Measurements from ENCODE around the gene ZNF521.

The ZNF521 gene

DNA sequence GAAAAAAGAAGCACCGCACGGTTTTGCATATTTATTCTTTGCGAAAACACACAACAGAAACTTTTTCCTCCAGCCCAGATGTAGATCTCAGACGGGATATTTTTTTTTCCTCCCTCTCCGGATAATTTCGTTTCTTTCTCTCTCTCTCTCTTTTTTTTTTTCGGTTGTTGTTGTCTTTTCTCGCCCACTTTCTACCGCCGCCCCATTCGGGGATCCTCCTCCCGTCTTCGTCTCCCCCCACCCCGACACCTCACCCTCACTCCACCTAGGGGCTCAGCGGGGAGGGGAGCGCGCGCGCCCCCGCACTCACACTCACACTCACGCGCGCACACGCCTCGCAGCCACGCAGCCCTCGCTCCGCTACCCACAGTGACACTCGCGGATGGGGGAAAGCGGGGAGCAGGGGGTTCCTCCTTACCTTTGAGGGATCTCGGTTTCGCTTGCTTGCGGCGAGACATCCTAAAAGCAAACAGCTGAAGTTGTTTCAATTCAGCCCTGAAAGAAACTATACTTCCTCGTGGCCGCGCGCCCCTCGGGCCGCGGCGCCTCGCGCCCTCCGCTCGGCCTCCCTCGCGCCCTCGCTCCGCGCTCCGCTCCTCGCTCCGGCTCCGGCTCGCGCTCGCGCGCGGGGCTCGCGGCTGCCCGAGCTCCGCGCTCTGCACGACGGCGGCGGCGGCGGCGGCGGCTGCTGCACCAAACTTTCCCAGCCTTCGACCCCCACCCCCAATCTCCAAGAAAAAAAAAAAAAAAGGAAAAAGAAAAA is 1.3 kb downstream of the ZNF521 start:
- Mint-ChIP-seq H3K4me3 (peak overlapping the region; percentile 98 to 100 (median 100)), H3K9me3 (no peaks in the 10 kb centered on the region), H3K36me3 (ENCODE audit: low read depth) (no peaks in the 10 kb centered on the region), H3K27me3 (ENCODE audit: low read depth) (no peaks in the 10 kb centered on the region), H3K27ac (peak overlapping the region; percentile 99 to 100 (median 99)), H3K4me1 (peaks cover 43% of the 10 kb centered on the region)
- TF ChIP-seq, protein P1, sequence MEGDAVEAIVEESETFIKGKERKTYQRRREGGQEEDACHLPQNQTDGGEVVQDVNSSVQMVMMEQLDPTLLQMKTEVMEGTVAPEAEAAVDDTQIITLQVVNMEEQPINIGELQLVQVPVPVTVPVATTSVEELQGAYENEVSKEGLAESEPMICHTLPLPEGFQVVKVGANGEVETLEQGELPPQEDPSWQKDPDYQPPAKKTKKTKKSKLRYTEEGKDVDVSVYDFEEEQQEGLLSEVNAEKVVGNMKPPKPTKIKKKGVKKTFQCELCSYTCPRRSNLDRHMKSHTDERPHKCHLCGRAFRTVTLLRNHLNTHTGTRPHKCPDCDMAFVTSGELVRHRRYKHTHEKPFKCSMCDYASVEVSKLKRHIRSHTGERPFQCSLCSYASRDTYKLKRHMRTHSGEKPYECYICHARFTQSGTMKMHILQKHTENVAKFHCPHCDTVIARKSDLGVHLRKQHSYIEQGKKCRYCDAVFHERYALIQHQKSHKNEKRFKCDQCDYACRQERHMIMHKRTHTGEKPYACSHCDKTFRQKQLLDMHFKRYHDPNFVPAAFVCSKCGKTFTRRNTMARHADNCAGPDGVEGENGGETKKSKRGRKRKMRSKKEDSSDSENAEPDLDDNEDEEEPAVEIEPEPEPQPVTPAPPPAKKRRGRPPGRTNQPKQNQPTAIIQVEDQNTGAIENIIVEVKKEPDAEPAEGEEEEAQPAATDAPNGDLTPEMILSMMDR (IDR thresholded peaks at IDR 0.05; ENCODE audit: unreplicated experiment in 3 of 3) = no peak

DNA sequence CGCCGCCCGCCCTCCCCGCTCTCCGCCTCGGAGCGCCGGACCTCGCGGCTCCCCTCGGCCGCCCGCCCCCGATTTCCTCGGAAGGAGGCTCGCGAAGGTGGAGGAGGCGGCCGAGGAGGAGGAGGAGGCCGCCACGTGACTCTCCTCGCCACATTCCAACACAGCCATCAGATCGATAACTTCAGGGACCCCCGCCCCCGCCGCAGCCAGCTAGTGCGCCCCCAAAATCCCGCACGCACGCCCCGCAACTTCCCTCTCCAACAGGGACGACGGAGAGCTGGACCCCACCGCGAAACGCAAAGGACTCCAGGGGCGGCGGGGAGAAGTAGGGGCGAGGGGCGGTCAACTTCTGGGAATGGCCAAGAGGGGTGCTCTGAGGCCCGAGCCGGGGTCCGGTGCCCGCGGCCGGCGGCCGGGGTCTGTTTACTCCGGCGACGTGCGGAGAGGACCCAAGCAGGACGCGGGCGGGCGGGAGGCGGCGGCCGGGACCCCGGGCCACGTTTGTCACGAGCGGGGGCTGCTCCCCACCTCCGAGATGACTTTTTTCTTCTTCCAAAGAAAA is 2.0 kb downstream of the ZNF521 start:
- Mint-ChIP-seq H3K4me1 (peaks cover 50% of the 10 kb centered on the region), H3K27me3 (ENCODE audit: low read depth) (no peaks in the 10 kb centered on the region), H3K36me3 (ENCODE audit: low read depth) (no peaks in the 10 kb centered on the region), H3K4me3 (peak overlapping the region; percentile 98 to 100 (median 100)), H3K27ac (peak overlapping the region; percentile 99 to 100 (median 99)), H3K9me3 (no peaks in the 10 kb centered on the region)
- TF ChIP-seq, protein P1 (IDR thresholded peaks at IDR 0.05; ENCODE audit: unreplicated experiment in 3 of 3) = no peak

DNA sequence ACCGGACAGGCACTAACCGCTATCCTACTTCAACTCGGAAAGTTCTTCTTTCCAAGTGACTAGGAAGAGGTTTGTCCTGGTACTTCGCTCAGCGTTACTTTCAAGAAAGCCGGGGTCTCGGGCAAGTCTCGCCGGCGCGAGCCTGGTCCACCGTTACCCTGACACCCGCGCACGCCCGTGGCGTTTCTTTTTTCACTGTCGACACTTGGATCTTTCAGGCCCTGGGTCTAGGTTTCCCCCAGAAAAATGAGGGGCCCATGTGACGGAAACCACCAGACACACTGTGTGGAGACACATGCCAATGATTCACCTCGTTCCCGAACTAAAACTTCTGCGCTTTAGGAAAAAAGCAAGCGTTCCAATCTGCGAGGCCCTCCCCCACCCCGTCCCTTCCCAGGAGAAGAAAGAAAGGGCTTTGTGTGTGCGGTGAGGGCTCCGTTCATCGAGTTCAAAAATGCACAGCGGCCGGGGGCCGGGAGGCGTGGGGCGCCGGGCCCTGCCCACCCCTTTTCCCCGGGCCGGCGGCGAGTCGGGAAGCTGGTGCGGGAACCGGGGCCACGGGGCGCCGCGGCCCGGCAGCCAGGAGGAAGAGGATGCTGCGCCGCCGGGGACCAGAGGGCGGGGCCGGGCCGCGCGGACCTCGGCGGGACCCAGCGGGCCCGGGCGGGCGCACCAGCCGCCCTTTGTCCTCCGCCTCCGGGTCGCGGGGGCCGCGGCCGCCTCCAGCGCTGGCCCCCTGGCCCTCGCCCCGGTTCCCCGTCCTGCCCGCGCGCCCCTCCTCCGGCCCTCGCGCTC is 2.6 kb downstream of the ZNF521 start:
- Mint-ChIP-seq H3K4me3 (peak overlapping the region; percentile 98 to 100 (median 98)), H3K9me3 (no peaks in the 10 kb centered on the region), H3K27me3 (ENCODE audit: low read depth) (no peaks in the 10 kb centered on the region), H3K36me3 (ENCODE audit: low read depth) (no peaks in the 10 kb centered on the region), H3K4me1 (peaks cover 56% of the 10 kb centered on the region), H3K27ac (peak overlapping the region; percentile 99 to 100 (median 99))
- TF ChIP-seq, protein P1 (IDR thresholded peaks at IDR 0.05; ENCODE audit: unreplicated experiment in 3 of 3) = no peak

DNA sequence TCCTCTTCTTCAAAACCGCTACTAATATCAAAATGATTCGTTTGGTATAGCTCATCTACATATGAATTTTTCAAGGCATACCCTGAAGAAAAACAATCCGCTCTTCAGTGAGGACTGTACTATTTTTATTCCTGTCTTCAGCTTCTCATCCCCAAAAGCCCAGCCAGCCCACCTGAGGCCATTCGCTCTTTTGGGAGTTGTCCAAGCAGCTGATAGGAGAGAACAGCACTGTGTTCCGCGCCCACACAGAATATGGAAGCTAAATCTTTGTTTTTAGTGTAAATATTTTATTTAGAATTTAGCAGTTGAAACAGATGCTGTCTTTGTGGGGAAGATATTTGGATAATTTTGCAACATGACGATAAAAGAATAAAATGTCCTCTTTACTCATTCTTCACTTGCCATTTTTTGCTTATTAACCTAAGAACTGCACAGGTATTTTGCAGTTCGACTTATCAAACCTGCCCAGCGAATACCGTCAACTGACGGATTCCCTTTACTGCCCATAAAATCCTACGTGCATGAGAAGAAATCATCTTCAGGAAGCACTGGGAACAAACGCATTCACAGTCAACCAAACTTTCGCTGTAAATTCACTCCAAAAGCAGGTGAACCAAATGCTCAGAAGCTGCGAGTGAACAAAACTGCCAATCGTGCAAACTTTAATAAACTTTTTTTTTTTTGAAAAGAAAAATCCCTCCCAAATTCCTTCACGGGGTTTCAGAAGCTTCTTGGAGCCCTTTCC is 3.4 kb downstream of the ZNF521 start:
- peaks cover 63% of the 10 kb centered on the region for H3K4me1 Mint-ChIP-seq
- no peaks in the 10 kb centered on the region for H3K36me3 Mint-ChIP-seq (ENCODE audit: low read depth)
- H3K4me3 Mint-ChIP-seq = peak overlapping the region; percentile 93 to 98 (median 98)
- TF ChIP-seq, protein P1 (IDR thresholded peaks at IDR 0.05; ENCODE audit: unreplicated experiment in 3 of 3) = no peak
- H3K9me3 Mint-ChIP-seq = no peaks in the 10 kb centered on the region
- H3K27ac Mint-ChIP-seq = peak overlapping the region; percentile 99
- no peaks in the 10 kb centered on the region for H3K27me3 Mint-ChIP-seq (ENCODE audit: low read depth)

DNA sequence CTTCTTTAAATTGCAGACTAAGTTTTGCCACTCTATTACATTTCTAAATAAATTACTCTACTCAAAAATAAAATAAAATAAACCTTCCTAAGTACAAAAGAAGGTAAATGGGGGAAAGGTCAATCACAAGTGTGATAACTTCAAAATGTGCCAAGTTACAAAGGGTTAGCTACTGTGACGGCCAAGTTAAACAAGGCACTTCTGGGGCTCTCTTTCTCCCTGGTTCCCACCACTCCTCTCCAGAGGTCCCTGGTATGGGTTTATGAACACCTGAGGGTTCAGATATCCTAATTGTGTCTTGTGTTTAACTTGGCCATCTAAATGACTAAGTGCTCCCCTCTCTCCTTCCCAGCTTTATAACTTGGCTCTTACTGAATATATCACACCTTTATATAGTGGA is 5.4 kb downstream of the ZNF521 start:
- Mint-ChIP-seq H3K4me3 (peak overlapping the region; percentile 53 to 68 (median 65)), H3K9me3 (no peaks in the 10 kb centered on the region), H3K27me3 (ENCODE audit: low read depth) (no peaks in the 10 kb centered on the region), H3K27ac (peak overlapping the region in 2 of 3 experiments; percentile 44 to 99), H3K4me1 (peaks cover 59% of the 10 kb centered on the region), H3K36me3 (ENCODE audit: low read depth) (peaks cover 6% of the 10 kb centered on the region)
- TF ChIP-seq, protein P1 (IDR thresholded peaks at IDR 0.05; ENCODE audit: unreplicated experiment in 3 of 3) = no peak

Data from nephron (organoid).